ENCODE measurements around the gene CWC22.
"Not testable (repeated sequence)": the region's sequence is repeated elsewhere in the genome, so short reads cannot be mapped to it uniquely, and the experiment has no call there.

CWC22 gene

DNA sequence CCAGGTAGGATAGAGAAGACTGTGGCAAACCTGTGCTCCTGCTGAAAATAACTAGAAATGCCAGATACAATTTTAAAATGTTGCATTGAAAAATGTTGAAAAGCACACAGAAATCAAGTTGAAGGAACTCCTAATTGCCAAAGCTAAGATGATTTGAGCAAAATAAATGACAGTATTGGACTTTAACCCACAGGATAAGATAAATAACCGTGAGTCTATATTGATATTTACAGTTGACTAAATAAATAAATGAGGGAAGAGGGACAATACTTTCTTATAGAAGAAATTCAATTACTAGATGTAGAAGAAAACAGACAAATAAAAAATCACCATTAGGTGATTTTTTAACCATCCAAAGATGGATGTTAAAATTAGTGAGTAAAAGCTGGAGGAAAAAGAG is 59.0 kb downstream of the CWC22 start:
- Histone ChIP-seq H3K36me3 (ENCODE audit: control insufficient read depth in 1 of 2, insufficient read depth in 2 of 2, low read length in 2 of 2) (peaks cover 37 to 47% of the 10 kb centered on the region in 2 donors), H3K9me3 (ENCODE audit: control insufficient read depth in 1 of 2, low read length in 2 of 2) (no peaks in the 10 kb centered on the region), H3K4me3 (ENCODE audit: low read depth in 1 of 2, low read length in 2 of 2) (no peak overlapping the region), H3K4me1 (ENCODE audit: control insufficient read depth in 1 of 2, insufficient read depth in 2 of 2, low read length in 2 of 2) (no peaks in the 10 kb centered on the region), H3K27ac (ENCODE audit: low read length) (no peak overlapping the region), H3K27me3 (ENCODE audit: low read depth, low read length) (no peaks in the 10 kb centered on the region)

GRCh38 chr2:179946810-179947615 is 60.1 kb downstream of the CWC22 start:
- Histone ChIP-seq H3K4me1 (ENCODE audit: control insufficient read depth in 1 of 2, insufficient read depth in 2 of 2, low read length in 2 of 2) (no peaks in the 10 kb centered on the region), H3K9me3 (ENCODE audit: control insufficient read depth in 1 of 2, low read length in 2 of 2) (no peaks in the 10 kb centered on the region), H3K27me3 (ENCODE audit: low read depth, low read length) (no peaks in the 10 kb centered on the region), H3K27ac (ENCODE audit: low read length) (no peak overlapping the region), H3K36me3 (ENCODE audit: control insufficient read depth in 1 of 2, insufficient read depth in 2 of 2, low read length in 2 of 2) (peaks cover 34 to 49% of the 10 kb centered on the region in 2 donors), H3K4me3 (ENCODE audit: low read depth in 1 of 2, low read length in 2 of 2) (no peak overlapping the region)

DNA sequence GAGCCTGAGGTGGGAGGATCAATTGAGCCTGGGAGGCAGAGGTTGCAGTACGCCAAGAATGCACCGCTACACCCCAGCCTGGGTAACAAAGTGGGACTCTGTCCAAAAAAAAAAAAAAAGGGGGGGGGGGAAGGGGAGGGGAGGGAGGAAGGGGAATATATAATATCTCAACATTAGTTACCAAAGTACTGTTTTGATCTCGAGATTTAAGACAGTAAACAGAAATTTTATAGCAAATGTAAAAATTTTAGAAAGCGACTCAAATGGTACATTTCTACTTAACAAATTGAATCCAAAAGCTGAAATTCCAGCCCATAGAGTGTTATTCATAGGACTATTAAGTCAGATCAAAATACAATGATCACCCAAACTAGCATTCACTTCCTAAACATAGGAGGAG is 60.8 kb downstream of the CWC22 start:
- Histone ChIP-seq H3K36me3 (ENCODE audit: control insufficient read depth in 1 of 2, insufficient read depth in 2 of 2, low read length in 2 of 2) (peaks cover 30 to 42% of the 10 kb centered on the region in 2 donors), H3K9me3 (ENCODE audit: control insufficient read depth in 1 of 2, low read length in 2 of 2) (no peaks in the 10 kb centered on the region), H3K27ac (ENCODE audit: low read length) (no peak overlapping the region), H3K27me3 (ENCODE audit: low read depth, low read length) (no peaks in the 10 kb centered on the region), H3K4me3 (ENCODE audit: low read depth in 1 of 2, low read length in 2 of 2) (no peak overlapping the region), H3K4me1 (ENCODE audit: control insufficient read depth in 1 of 2, insufficient read depth in 2 of 2, low read length in 2 of 2) (no peaks in the 10 kb centered on the region)

DNA sequence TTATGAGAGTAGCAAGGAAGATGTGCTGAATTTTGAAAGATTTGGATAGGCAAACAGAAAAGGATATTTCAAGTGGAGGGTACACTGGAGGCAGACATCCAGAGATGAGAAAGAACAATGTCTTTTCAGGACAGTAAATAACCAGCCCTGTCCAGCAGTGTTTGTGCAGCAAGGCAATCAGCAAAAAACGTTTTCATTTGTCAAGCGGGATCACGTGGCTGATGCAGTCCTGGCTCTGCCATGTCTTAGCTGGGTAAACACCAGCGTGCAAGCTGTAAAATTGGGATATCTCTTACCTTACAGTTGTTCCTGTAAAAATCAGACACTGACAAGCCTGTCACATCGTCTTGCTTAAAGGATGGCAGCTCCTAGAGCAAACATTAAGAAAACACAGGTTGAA is 67.8 kb downstream of the CWC22 start:
- Histone ChIP-seq H3K27me3 (ENCODE audit: low read depth, low read length) (no peaks in the 10 kb centered on the region), H3K36me3 (ENCODE audit: control insufficient read depth in 1 of 2, insufficient read depth in 2 of 2, low read length in 2 of 2) (peaks cover 5 to 10% of the 10 kb centered on the region in 2 donors), H3K27ac (ENCODE audit: low read length) (no peak overlapping the region), H3K4me1 (ENCODE audit: control insufficient read depth in 1 of 2, insufficient read depth in 2 of 2, low read length in 2 of 2) (no peaks in the 10 kb centered on the region), H3K4me3 (ENCODE audit: low read depth in 1 of 2, low read length in 2 of 2) (no peak overlapping the region), H3K9me3 (ENCODE audit: control insufficient read depth in 1 of 2, low read length in 2 of 2) (no peaks in the 10 kb centered on the region)

DNA sequence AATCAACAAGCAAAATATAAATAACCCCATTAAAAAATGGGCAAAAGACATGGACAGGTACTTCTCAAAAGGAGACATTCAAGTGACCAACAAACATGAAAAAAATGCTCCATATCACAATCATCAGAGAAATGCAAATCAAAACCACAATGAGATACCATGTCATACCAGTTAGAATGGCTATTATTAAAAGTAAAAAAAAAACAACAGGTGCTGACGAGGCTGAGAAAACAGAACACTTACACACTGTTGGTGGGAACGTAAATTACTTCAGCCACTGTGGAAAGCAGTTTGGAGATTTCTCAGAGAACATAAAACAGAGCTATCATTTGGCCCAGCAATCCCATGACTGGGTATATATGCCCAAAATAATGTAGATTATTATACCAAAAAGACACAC is 69.1 kb downstream of the CWC22 start:
- Histone ChIP-seq H3K36me3 (ENCODE audit: control insufficient read depth in 1 of 2, insufficient read depth in 2 of 2, low read length in 2 of 2) (peaks cover 7 to 15% of the 10 kb centered on the region in 2 donors), H3K4me1 (ENCODE audit: control insufficient read depth in 1 of 2, insufficient read depth in 2 of 2, low read length in 2 of 2) (no peaks in the 10 kb centered on the region), H3K27ac (ENCODE audit: low read length) (no peak overlapping the region), H3K9me3 (ENCODE audit: control insufficient read depth in 1 of 2, low read length in 2 of 2) (no peaks in the 10 kb centered on the region), H3K27me3 (ENCODE audit: low read depth, low read length) (no peaks in the 10 kb centered on the region), H3K4me3 (ENCODE audit: low read depth in 1 of 2, low read length in 2 of 2) (no peak overlapping the region)

GRCh38 chr2:179936654-179937053 is 70.4 kb downstream of the CWC22 start:
- no peaks in the 10 kb centered on the region for H3K9me3 ChIP-seq (ENCODE audit: control insufficient read depth in 1 of 2, low read length in 2 of 2)
- no peak overlapping the region for H3K27ac ChIP-seq (ENCODE audit: low read length)

GRCh38 chr2:179936141-179936540 is 71.0 kb downstream of the CWC22 start:
- H3K27me3 ChIP-seq (ENCODE audit: low read depth, low read length) = no peaks in the 10 kb centered on the region
- no peaks in the 10 kb centered on the region for H3K9me3 ChIP-seq (ENCODE audit: control insufficient read depth in 1 of 2, low read length in 2 of 2)
- no peak overlapping the region for H3K27ac ChIP-seq (ENCODE audit: low read length)
- no peak overlapping the region for H3K4me3 ChIP-seq (ENCODE audit: low read depth in 1 of 2, low read length in 2 of 2)
- peaks cover 5 to 9% of the 10 kb centered on the region in 2 donors for H3K36me3 ChIP-seq (ENCODE audit: control insufficient read depth in 1 of 2, insufficient read depth in 2 of 2, low read length in 2 of 2)
- H3K4me1 ChIP-seq (ENCODE audit: control insufficient read depth in 1 of 2, insufficient read depth in 2 of 2, low read length in 2 of 2) = no peaks in the 10 kb centered on the region

More at GRCh38 chr2:179936654-179937053, 70.4 kb downstream of the CWC22 start:
- H3K27me3 ChIP-seq (ENCODE audit: low read depth, low read length) = no peaks in the 10 kb centered on the region
- peaks cover 5 to 9% of the 10 kb centered on the region in 2 donors for H3K36me3 ChIP-seq (ENCODE audit: control insufficient read depth in 1 of 2, insufficient read depth in 2 of 2, low read length in 2 of 2)
- no peak overlapping the region for H3K4me3 ChIP-seq (ENCODE audit: low read depth in 1 of 2, low read length in 2 of 2)
- H3K4me1 ChIP-seq (ENCODE audit: control insufficient read depth in 1 of 2, insufficient read depth in 2 of 2, low read length in 2 of 2) = no peaks in the 10 kb centered on the region

- no peaks in the 10 kb centered on the region for H3K27me3 ChIP-seq (ENCODE audit: low read depth, low read length)
- no peaks in the 10 kb centered on the region for H3K9me3 ChIP-seq (ENCODE audit: control insufficient read depth in 1 of 2, low read length in 2 of 2)
- peaks cover 5% of the 10 kb centered on the region in 2 donors for H3K36me3 ChIP-seq (ENCODE audit: control insufficient read depth in 1 of 2, insufficient read depth in 2 of 2, low read length in 2 of 2)
- H3K4me1 ChIP-seq (ENCODE audit: control insufficient read depth in 1 of 2, insufficient read depth in 2 of 2, low read length in 2 of 2) = no peaks in the 10 kb centered on the region
- H3K4me3 ChIP-seq (ENCODE audit: low read depth in 1 of 2, low read length in 2 of 2) = no peak overlapping the region
- H3K27ac ChIP-seq (ENCODE audit: low read length) = no peak overlapping the region
Measured at GRCh38 chr2:179932786-179933185, 74.3 kb downstream of the CWC22 start.

- Histone ChIP-seq H3K4me3 (ENCODE audit: low read depth in 1 of 2, low read length in 2 of 2) (no peak overlapping the region), H3K36me3 (ENCODE audit: control insufficient read depth in 1 of 2, insufficient read depth in 2 of 2, low read length in 2 of 2) (peaks cover 5% of the 10 kb centered on the region in 2 donors), H3K4me1 (ENCODE audit: control insufficient read depth in 1 of 2, insufficient read depth in 2 of 2, low read length in 2 of 2) (no peaks in the 10 kb centered on the region), H3K27me3 (ENCODE audit: low read depth, low read length) (no peaks in the 10 kb centered on the region), H3K27ac (ENCODE audit: low read length) (no peak overlapping the region), H3K9me3 (ENCODE audit: control insufficient read depth in 1 of 2, low read length in 2 of 2) (peaks cover 0 to 4% of the 10 kb centered on the region in 2 donors)
Measured at GRCh38 chr2:179931502-179931901, 75.6 kb downstream of the CWC22 start.

DNA sequence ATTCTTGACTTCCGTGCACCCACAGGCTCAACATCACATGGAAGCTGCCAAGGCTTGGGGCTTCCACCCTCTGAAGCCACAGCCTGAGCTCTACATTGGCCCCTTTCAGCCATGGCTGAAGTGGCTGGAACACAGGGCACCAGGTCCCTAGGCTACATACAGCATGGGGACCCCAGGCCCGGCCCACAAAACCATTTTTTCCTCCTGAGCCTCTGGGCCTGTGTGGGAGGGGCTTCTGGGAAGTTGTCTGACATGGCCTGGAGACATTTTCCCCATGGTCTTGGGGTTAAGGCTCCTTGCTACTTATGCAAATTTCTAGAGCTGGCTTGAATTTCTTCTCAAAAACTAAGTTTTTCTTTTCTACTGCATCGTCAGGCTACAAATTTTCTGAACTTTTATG is 77.1 kb downstream of the CWC22 start:
- H3K27me3 ChIP-seq (ENCODE audit: low read depth, low read length); H3K4me1 ChIP-seq (ENCODE audit: control insufficient read depth in 1 of 2, insufficient read depth in 2 of 2, low read length in 2 of 2); H3K27ac ChIP-seq (ENCODE audit: low read length); H3K4me3 ChIP-seq (ENCODE audit: low read depth in 1 of 2, low read length in 2 of 2); H3K36me3 ChIP-seq (ENCODE audit: control insufficient read depth in 1 of 2, insufficient read depth in 2 of 2, low read length in 2 of 2): not testable (repeated sequence)
- H3K9me3 ChIP-seq (ENCODE audit: control insufficient read depth in 1 of 2, low read length in 2 of 2) = peaks cover 0 to 13% of the 10 kb centered on the region in 2 donors

GRCh38 chr2:179927041-179927440 is 80.1 kb downstream of the CWC22 start:
- H3K9me3 ChIP-seq (ENCODE audit: control insufficient read depth in 1 of 2, low read length in 2 of 2) = peaks cover 0 to 14% of the 10 kb centered on the region in 2 donors

GRCh38 chr2:179925713-179926112 is 81.4 kb downstream of the CWC22 start:
- Histone ChIP-seq H3K27ac (ENCODE audit: low read length) (no peak overlapping the region), H3K4me1 (ENCODE audit: control insufficient read depth in 1 of 2, insufficient read depth in 2 of 2, low read length in 2 of 2) (no peaks in the 10 kb centered on the region), H3K9me3 (ENCODE audit: control insufficient read depth in 1 of 2, low read length in 2 of 2) (peaks cover 0 to 14% of the 10 kb centered on the region in 2 donors), H3K36me3 (ENCODE audit: control insufficient read depth in 1 of 2, insufficient read depth in 2 of 2, low read length in 2 of 2) (no peaks in the 10 kb centered on the region), H3K27me3 (ENCODE audit: low read depth, low read length) (no peaks in the 10 kb centered on the region), H3K4me3 (ENCODE audit: low read depth in 1 of 2, low read length in 2 of 2) (no peak overlapping the region)

More at GRCh38 chr2:179927041-179927440, 80.1 kb downstream of the CWC22 start:
- no peaks in the 10 kb centered on the region for H3K36me3 ChIP-seq (ENCODE audit: control insufficient read depth in 1 of 2, insufficient read depth in 2 of 2, low read length in 2 of 2)
- H3K4me3 ChIP-seq (ENCODE audit: low read depth in 1 of 2, low read length in 2 of 2) = no peak overlapping the region
- H3K27ac ChIP-seq (ENCODE audit: low read length) = no peak overlapping the region
- H3K27me3 ChIP-seq (ENCODE audit: low read depth, low read length) = no peaks in the 10 kb centered on the region
- H3K4me1 ChIP-seq (ENCODE audit: control insufficient read depth in 1 of 2, insufficient read depth in 2 of 2, low read length in 2 of 2) = no peaks in the 10 kb centered on the region

All from muscle layer of duodenum (tissue), 2 donors.